ENCODE measurements around the gene PAK5.

DNA sequence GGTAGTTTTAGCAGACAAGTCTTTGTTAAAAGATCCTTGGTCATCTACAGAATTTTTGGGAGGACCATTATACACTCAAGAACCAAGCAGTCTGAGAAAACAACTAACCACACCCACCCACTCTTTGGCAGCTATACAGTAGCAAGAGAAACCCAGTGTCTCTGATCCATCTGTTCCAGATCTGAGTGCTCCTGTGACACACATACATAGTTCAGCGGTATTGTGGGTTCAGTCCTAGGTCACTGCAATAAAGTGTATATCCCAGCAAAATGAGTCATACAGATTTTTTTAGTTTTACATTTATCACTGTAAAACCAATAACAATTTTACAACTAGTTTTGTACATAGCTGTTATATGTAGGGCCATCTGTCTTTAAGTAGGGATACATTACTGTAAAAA is 47.4 kb upstream of the PAK5 start:
- TF ChIP-seq, protein P1, sequence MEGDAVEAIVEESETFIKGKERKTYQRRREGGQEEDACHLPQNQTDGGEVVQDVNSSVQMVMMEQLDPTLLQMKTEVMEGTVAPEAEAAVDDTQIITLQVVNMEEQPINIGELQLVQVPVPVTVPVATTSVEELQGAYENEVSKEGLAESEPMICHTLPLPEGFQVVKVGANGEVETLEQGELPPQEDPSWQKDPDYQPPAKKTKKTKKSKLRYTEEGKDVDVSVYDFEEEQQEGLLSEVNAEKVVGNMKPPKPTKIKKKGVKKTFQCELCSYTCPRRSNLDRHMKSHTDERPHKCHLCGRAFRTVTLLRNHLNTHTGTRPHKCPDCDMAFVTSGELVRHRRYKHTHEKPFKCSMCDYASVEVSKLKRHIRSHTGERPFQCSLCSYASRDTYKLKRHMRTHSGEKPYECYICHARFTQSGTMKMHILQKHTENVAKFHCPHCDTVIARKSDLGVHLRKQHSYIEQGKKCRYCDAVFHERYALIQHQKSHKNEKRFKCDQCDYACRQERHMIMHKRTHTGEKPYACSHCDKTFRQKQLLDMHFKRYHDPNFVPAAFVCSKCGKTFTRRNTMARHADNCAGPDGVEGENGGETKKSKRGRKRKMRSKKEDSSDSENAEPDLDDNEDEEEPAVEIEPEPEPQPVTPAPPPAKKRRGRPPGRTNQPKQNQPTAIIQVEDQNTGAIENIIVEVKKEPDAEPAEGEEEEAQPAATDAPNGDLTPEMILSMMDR (IDR thresholded peaks at IDR 0.05; ENCODE audit: insufficient read depth, low read depth, low read length), result no peak
- no peak for TF ChIP-seq EZH2 (IDR thresholded peaks at IDR 0.05; ENCODE audit: insufficient read depth, low read length)
